Thoracic aorta (tissue), 2 donors: ENCODE data around the gene STK4. TPM values are rescaled to one million over a fixed set of nuclear protein-coding genes. Genes with fewer than 3 reads are reported as not detected.
A peak's percentile ranks its signal among the peaks of the same experiment; 100 is the strongest.
"Not testable (repeated sequence)": the region's sequence is repeated elsewhere in the genome, so short reads cannot be mapped to it uniquely, and the experiment has no call there.

Experiments used
- ATAC-seq: fragments of 150-250 bp; one replicate; pipeline ENCODE4 v1.8.0; 2017; ENCODE audit warnings: low read depth; ENCODE audit not compliant: insufficient number of reproducible peaks, low FRiP score
- DNase-seq: peaks from one replicate; pipeline ENCODE4 v3.0.0-alpha.2; 2020; ENCODE audit warnings: low spot score
- H3K27ac ChIP-seq, 2 donors: fragments of 200-600 bp; sonication (generic); 1 replicate in 1 of 2; 2 replicates in 1 of 2; pipeline ENCODE4 v1.5.1; 2016; ENCODE audit warnings: mild to moderate bottlenecking in 2 of 2, moderate library complexity in 2 of 2
- H3K27me3 ChIP-seq: fragments of 200-600 bp; sonication (generic); replicated peaks from 2 replicates; pipeline ENCODE4 v1.6.0; 2016; ENCODE audit warnings: mild to moderate bottlenecking; ENCODE audit not compliant: insufficient read depth
- H3K36me3 ChIP-seq: fragments of 200-600 bp; sonication (generic); one replicate; pipeline ENCODE4 v1.5.1; 2016
- H3K4me1 ChIP-seq, 2 donors: fragments of 200-600 bp; sonication (generic); 1 replicate in 1 of 2; 2 replicates in 1 of 2; pipeline versions ENCODE4 v1.5.1 to v1.6.0; 2016; ENCODE audit warnings: low read depth in 2 of 2, mild to moderate bottlenecking in 1 of 2; ENCODE audit not compliant: control insufficient read depth in 1 of 2
- H3K4me3 ChIP-seq: fragments of 200-600 bp; sonication (generic); 2 replicates; pipeline ENCODE4 v1.5.1; 2016; ENCODE audit warnings: mild to moderate bottlenecking
- H3K9me3 ChIP-seq: fragments of 200-600 bp; sonication (generic); 2 replicates; pipeline ENCODE4 v1.5.1; 2016
- total RNA-seq, 2 donors: library from RNA; depleted of rRNA; stranded (reverse); fragments of >200 nt; gene quantifications; one replicate each; pipeline versions ENCODE4 v1.1.0 to v1.2.3, GENCODE V29; 2016
- TF ChIP-seq, protein P1 (sequence below): fragments of 200-600 bp; sonication (generic); IDR thresholded peaks from one replicate; pipeline ENCODE4 v1.5.1; 2019; ENCODE audit warnings: antibody characterized with exemption

Gene STK4
- total RNA-seq, 2 donors from 2014 or later: 30.3 to 47.9 TPM

GRCh38 chr20:45011108-45011526, 44.8 kb downstream of the STK4 start:
- Histone ChIP-seq H3K36me3 (no peaks in the 10 kb centered on the region), H3K27me3 (no peaks in the 10 kb centered on the region), H3K4me3 (no peak overlapping the region), H3K4me1 (peaks cover 6 to 9% of the 10 kb centered on the region in 2 donors), H3K27ac (no peak overlapping the region), H3K9me3 (no peaks in the 10 kb centered on the region)
- ATAC-seq: no peak
- DNase-seq: no peak
- TF ChIP-seq, protein P1, sequence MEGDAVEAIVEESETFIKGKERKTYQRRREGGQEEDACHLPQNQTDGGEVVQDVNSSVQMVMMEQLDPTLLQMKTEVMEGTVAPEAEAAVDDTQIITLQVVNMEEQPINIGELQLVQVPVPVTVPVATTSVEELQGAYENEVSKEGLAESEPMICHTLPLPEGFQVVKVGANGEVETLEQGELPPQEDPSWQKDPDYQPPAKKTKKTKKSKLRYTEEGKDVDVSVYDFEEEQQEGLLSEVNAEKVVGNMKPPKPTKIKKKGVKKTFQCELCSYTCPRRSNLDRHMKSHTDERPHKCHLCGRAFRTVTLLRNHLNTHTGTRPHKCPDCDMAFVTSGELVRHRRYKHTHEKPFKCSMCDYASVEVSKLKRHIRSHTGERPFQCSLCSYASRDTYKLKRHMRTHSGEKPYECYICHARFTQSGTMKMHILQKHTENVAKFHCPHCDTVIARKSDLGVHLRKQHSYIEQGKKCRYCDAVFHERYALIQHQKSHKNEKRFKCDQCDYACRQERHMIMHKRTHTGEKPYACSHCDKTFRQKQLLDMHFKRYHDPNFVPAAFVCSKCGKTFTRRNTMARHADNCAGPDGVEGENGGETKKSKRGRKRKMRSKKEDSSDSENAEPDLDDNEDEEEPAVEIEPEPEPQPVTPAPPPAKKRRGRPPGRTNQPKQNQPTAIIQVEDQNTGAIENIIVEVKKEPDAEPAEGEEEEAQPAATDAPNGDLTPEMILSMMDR: peak; percentile 54

GRCh38 chr20:45012682-45013302, 46.5 kb downstream of the STK4 start:
- H3K4me1 ChIP-seq: peaks cover 6 to 9% of the 10 kb centered on the region in 2 donors
- H3K27ac ChIP-seq: no peak overlapping the region
- no peaks in the 10 kb centered on the region for H3K36me3 ChIP-seq
- no peak overlapping the region for H3K4me3 ChIP-seq
- TF ChIP-seq, protein P1: no peak
- H3K9me3 ChIP-seq: no peaks in the 10 kb centered on the region
- ATAC-seq: no peak
- DNase-seq: no peak
- no peaks in the 10 kb centered on the region for H3K27me3 ChIP-seq

DNA sequence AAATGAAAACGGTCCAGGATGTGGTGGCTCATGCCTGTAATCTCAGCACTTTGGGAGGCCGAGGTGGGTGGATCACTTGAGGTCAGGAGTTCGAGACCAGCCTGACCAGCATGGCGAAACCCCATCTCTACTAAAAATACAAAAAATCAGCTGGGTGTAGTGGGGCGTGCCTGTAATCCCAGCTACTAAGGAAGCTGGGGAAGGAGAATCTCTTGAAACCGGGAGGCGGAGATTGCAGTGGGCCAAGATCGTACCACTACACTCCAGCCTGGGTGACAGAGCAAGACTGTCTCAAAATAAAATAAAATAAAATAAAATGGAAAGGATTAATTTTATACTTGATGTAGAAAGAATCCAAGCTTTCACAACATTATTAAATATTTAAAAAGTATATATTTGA, 47.8 kb downstream of the STK4 start:
- H3K27ac ChIP-seq, H3K4me1 ChIP-seq, ATAC-seq: not testable (repeated sequence)

DNA sequence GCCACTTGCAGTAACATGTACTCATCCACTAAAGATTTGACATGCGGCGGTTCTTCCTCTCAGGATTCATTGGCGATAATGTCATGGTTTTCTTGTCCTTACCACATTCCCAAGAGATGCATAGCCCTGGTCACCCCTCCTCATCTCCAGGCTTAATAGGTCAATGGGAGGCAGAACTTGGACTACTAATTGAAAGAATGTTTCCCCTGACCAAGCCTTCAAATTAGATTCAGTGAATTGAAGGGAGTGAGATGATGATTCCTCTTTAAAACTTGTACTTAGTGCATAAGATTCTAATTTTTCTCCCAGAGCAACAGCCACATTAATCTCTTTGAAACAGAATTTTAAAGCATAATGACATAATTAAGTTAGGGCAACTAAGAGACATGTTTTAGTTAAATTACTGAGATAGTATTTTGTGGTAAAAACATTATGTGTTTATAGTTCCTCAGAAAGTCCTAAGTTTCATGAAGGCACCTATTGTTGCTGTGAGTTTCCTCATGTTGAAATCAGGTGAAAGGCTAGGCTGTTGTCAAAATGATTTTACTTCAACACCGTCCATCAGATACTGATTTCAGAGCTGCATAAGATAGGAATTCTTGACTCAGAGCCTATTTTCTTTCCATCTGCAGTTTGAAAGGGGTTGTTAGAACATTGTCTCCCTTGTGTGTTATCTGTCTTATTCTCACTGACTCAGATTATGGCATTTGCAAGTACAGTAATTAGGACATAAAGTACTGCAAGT, 48.5 kb downstream of the STK4 start:
- Histone ChIP-seq H3K4me3 (no peak overlapping the region), H3K27me3 (no peaks in the 10 kb centered on the region), H3K4me1 (peaks cover 6 to 9% of the 10 kb centered on the region in 2 donors), H3K9me3 (no peaks in the 10 kb centered on the region), H3K27ac (no peak overlapping the region), H3K36me3 (no peaks in the 10 kb centered on the region)
- TF ChIP-seq, protein P1: no peak
- ATAC-seq (no peak), DNase-seq (no peak)

More for the DNA sequence above, 47.8 kb downstream of the STK4 start:
- DNase-seq, H3K27me3 ChIP-seq, H3K4me3 ChIP-seq, H3K9me3 ChIP-seq, H3K36me3 ChIP-seq: not testable (repeated sequence)

DNA sequence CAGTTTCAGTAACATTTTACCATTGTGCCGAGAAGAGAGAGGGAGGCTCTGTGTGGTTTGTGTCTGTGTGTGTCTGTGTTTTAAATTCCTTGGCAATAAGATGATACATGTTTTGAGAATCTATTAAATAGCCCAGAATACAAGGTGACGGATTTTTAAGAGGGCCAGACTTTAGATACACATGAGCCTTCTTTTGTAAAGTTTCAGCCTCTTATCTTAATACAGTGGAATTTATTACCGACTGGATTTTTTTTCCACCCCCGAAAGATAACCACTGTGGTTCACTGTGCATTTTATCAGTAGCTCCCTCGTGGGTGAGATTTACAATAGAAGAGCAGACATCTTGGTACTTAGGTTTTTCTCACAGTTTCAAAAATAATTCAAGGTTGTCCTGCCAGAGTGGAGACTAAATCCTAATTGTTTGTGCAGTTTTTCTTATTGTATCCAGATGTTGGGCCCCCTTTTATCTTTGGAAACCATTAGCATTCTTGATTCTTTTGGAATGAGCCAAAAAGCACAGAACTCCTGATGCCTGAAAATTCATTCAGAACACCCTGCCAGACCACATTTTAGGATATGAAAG, 49.9 kb downstream of the STK4 start:
- ATAC-seq (no peak), DNase-seq (no peak)
- Histone ChIP-seq H3K36me3 (no peaks in the 10 kb centered on the region), H3K4me3 (no peak overlapping the region), H3K27ac (no peak overlapping the region), H3K4me1 (peaks cover 2 to 3% of the 10 kb centered on the region in 2 donors), H3K27me3 (no peaks in the 10 kb centered on the region), H3K9me3 (no peaks in the 10 kb centered on the region)
- TF ChIP-seq, protein P1: no peak
